Muscle of arm (tissue), 12 donors: ENCODE measurements around the gene NLRP13. TPM values are rescaled to one million over a fixed set of nuclear protein-coding genes. Genes with fewer than 3 reads are reported as not detected.

ENCODE experiments used
- DNase-seq: peaks from one replicate; pipeline ENCODE4 v3.0.0-alpha.2; 2013
- polyA plus RNA-seq, 12 donors: library from polyadenylated mRNA; unstranded; fragments of 120-200 nt; gene quantifications; one replicate each; pipeline ENCODE4 v1.2.1, GENCODE V29; 2013; ENCODE audit not compliant: insufficient read length in 12 of 12

NLRP13 gene
- polyA plus RNA-seq, 12 donors: not detected

DNA sequence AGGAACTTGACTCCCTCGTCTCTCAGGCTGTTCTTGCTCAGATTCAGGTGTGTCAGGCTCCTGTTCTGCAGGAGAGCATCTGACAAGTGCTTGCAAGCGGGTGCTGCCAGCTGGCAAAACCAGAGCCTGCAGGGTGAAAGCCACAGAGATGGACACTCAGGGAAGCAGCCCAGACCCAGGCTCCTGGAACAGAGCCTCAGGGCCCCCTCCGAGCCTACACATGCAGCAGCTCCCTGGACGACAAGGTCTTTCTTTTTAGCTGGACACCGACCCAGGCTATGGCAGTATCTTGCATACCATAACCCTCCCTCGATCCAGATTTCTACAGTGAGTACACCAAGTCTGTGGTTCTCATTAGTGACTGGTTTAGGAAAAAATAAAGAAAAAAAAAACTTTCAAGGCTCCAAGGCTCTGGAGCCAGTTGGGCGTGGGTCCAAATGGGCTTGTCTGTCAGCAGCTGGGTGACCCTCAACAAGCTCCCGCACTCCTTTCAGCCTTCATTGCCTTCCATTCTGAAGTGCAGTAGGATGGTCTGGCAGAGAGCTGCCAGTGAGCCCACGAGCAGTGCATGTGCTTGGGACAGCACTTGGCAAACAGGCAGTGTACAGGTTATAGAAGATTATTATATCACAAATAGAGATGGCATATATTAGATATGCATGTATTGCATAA lies 29.9 kb downstream of the NLRP13 start:
- DNase-seq: no peak

- no peak for DNase-seq
Observed at GRCh38 chr19:55901369-55902079, 30.6 kb downstream of the NLRP13 start.

DNA sequence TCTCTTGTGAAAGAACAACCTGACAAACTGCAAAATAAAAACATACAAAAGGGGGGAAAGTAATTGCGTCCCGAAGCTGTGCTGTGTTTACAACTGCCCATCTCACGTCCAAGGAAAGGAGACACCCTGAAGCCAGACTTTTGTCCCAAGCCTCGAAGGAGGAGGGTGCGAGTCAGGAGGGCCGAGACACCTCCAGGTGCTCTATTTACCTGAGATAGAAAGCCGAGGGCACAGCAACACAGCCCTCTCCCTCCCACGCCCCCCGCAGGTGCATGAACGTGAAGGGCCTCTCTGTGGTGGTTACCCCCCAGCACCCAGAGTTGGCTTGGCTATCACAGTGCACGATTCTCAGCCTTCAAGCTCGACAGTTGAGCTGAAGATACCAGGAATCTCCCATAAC lies 33.2 kb downstream of the NLRP13 start:
- DNase-seq: no peak

- DNase-seq: no peak
Observed at GRCh38 chr19:55882626-55883025, 49.5 kb downstream of the NLRP13 start.

GRCh38 chr19:55877211-55877610 lies 54.9 kb downstream of the NLRP13 start:
- no peak for DNase-seq

DNA sequence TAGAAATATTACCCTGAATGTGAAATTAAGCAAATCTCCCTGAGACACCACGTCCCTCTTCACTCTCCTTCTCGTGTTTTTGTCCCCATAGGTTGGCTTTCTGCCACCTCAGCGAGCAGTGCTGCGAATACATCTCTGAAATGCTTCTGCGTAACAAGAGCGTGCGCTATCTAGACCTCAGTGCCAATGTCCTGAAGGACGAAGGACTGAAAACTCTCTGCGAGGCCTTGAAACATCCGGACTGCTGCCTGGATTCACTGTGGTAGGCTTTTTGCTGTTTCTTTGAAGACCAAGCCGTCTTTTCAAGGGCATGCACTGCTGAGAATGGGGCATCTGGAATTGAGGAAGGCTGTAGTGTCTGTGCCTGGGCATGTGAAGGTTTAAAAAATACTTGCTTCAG lies 61.4 kb downstream of the NLRP13 start:
- DNase-seq: no peak

DNA sequence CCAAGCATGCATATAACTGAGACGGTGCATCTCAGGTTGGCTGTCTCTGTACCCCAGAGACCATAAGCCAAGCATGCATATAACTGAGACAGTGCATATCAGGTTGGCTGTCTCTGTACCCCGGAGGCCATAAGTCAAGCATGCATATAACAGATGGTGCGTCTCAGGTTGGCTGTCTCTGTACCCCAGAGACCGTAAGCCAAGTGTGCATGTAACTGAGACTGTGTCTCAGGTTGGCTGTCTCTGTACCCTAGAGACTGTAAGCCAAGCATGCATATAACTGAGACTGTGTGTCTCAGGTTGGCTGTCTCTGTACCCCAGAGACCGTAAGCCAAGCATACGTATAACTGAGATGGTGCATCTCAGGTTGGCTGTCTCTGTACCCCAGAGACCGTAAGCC lies 65.0 kb downstream of the NLRP13 start:
- DNase-seq: no peak

DNA sequence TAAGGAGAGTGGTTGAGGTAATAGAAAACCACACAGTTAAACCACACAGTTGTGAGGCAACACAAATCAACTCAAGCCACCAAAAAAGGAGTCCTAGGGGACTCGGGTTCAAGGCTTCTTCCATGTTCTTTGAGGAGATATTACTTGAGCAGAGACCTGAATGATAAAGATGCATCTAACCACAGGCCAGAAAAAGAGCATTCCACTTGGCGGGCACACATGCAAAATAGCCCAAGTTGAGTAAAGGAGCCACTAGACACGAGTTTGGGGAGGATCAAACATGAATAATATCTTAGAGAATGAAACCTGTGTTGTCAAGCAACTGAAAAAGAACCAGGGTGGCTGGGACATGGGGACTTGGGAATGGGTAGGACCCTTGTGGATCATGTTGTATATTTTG lies 65.6 kb downstream of the NLRP13 start:
- DNase-seq: no peak

DNA sequence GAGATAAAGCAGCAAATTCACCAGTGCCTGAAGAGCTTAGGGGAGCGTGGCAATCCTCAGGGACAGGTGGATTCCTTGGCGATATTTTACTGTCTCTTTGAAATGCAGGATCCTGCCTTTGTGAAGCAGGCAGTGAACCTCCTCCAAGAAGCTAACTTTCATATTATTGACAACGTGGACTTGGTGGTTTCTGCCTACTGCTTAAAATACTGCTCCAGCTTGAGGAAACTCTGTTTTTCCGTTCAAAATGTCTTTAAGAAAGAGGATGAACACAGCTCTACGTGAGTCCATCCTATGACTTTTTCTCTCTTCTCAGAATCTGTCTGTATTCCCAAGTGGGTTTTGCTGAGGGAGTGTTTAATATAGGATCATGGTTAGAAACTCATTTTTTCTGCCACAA lies 73.2 kb downstream of the NLRP13 start:
- DNase-seq: no peak

- DNase-seq: no peak
Observed at GRCh38 chr19:55858401-55858800, 73.7 kb downstream of the NLRP13 start.

GRCh38 chr19:55857974-55858373 lies 74.2 kb downstream of the NLRP13 start:
- DNase-seq: no peak

DNA sequence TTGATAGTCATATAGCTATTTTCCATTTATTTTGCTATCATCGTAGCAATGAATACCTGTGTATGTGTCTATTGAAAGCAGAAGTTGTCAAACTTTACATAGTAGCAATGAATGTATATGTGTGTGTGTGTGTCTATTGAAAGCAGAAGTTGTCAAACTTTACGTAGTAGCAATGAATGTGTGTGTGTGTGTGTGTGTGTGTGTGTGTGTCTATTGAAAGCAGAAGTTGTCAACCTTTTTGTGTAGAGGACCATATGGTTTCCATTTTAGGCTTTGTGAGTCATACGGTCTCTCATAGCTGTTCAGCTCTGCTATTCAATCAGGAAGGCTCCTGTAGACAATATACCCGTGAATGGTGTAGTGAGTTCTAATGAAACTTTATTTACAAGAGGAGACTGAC lies 75.0 kb downstream of the NLRP13 start:
- no peak for DNase-seq

DNA sequence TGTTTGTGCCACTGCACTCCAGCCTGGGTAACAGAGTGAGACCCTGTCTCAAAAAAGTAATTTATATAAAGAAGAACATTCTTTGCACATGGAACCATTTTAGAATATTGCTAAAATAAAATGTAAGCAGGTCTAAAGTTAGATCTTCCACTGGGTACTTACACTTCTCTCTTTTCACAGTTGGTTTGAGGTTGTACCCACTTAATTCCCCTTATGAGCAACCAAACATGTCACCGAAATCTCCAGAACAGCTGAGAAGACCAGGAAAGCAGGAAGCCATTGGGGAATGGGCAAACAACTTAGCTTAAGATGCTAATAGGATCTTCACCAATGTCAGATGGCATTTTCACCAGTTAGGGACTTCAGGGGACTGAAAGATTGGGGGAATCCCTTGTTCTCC lies 77.0 kb downstream of the NLRP13 start:
- DNase-seq: no peak

Other genes with a start within 250 kb of the NLRP13 start
- gene NLRP9, start 193.9 kb downstream of the NLRP13 start, polyA plus RNA-seq: not detected
- gene RFPL4A, start 173.2 kb downstream of the NLRP13 start, polyA plus RNA-seq: 1 to 10 TPM in 2 of 12 donors, under 1 TPM in 4, not detected in 6; 0.50 to 1.4 (median 0.66) TPM
- gene RFPL4AL1, start 163.2 kb downstream of the NLRP13 start, polyA plus RNA-seq: 1 to 10 TPM in 3 of 12 donors, under 1 TPM in 2, not detected in 7; 0.41 to 1.5 (median 1.3) TPM
- under 1 TPM in 1 of 12 donors, not detected in 11; 0.05 TPM for gene NLRP11, start 100.3 kb downstream of the NLRP13 start, polyA plus RNA-seq
- gene NLRP4, start 95.8 kb downstream of the NLRP13 start, polyA plus RNA-seq: not detected
- gene NLRP8, start 15.5 kb upstream of the NLRP13 start, polyA plus RNA-seq: not detected
- not detected for gene NLRP5, start 54.4 kb upstream of the NLRP13 start, polyA plus RNA-seq
- 10 to 100 TPM in 11 of 12 donors, not detected in 1; 11.1 to 42.9 (median 16.7) TPM for gene ZNF787, start 189.0 kb upstream of the NLRP13 start, polyA plus RNA-seq
- 10 to 100 TPM in 11 of 12 donors, not detected in 1; 11.5 to 27.0 (median 14.4) TPM for gene ZNF444, start 209.0 kb upstream of the NLRP13 start, polyA plus RNA-seq
- gene GALP, start 243.7 kb upstream of the NLRP13 start, polyA plus RNA-seq: not detected